ENCODE measurements around the gene NDUFAF8.
"Not testable (repeated sequence)": the region's sequence is repeated elsewhere in the genome, so short reads cannot be mapped to it uniquely, and the experiment has no call there.

NDUFAF8 gene

DNA sequence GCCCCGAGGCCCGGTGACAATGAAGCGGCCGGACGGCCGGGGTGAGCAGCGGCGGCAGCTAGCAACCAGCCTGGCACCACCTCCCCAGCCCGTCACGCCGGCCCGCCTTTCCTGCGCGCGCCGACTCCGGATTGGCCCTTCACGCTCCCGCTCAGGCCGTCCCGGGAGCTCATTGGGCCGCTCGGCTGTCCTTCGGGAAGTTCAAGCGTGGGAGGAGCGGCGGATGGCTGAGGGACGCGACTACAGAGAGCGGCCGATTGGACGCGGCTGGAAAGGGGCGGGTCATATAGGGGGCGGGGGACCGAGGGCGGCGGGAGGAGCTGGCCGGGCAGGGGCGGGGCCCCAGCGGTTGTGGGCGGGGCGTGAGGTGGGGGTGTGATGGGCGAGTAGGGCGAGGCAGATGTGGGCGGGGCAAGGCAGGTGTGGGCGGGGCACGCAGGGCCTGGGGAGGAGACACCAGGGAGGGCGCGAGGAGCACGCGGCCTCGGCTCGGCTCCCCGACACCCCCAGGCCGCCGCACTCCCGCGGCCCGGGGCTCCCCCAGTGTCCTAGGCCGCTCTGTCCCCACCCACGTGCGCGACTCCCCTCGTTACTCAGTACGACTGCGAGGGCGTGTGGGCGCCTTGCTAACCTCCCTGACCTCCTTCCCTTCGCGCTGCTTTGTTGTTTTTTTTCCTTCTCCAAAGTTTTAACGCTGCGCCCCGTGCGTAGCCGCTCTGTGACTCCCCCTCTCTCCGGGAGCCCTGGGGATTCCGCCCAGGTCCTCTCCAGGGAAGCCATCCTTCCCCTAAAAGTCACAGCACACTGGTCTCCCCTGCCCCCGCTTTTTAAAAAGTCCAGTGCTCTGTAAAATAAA, 16.0 kb upstream of the NDUFAF8 start, which contains the start of gene CEP131:
CEP131 (minus strand) TSS at position 60 of the 856 bp plus-strand sequence. CDS start 2,909 bp downstream, outside the sequence.
- peak; percentile 95 for DNase-seq (ENCODE audit: low read depth, low spot score)

DNA sequence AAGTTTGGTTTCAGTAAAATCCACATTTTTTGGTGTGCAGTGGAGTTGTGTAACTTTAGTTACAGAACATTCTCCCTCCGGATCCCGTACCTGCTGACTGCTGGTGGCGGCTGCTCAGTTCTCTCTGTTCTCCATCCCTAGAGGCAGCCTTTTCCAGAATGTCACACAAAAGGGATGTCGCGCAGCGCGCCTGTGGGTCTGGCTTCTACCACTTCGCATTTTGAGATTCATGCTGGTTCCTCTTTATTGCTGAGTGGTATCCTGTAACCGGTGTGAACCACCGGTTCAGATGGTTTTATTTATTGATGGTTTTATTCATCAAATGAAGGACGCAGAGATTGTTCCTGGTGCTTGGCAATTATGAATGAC, 15.4 kb upstream of the NDUFAF8 start:
- no peak for DNase-seq (ENCODE audit: low read depth, low spot score)

DNA sequence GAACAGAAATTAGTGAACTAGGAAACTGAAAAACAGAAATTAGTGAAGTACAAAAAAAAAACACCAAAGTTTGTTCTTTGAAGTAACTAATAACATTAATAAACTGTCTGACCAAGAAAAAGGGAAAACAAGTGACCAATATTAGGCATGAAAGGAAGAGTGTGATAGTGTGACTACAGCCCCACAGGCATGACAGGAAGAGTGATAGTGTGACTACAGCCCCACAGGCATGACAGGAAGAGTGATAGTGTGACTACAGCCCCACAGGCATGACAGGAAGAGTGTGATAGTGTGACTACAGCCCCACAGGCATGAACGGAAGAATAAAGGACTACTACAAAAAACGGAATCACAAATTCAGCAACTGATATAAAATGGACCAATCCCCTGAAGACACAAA, 11.5 kb upstream of the NDUFAF8 start:
- not testable (repeated sequence) for DNase-seq (ENCODE audit: low read depth, low spot score)

DNA sequence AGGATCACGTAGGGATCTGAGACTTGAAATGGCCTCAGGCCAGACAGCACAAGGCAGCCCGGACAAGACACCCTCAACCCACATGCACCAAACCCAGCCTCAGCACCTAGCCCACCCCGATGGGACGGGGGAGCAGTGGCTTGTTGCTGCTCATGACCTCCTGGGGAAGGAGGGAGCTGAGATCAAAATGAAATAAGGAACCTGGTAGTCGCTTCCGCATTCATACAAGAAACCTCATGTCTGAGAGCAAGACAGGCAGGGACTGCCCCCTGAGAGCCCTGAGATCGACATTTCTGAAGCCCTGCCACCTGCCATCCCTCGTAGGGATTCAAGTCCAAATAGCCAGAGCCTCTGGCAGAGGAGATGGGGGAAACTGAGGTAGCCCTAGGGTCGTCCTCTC, 10.7 kb upstream of the NDUFAF8 start:
- no peak for DNase-seq (ENCODE audit: low read depth, low spot score)

DNA sequence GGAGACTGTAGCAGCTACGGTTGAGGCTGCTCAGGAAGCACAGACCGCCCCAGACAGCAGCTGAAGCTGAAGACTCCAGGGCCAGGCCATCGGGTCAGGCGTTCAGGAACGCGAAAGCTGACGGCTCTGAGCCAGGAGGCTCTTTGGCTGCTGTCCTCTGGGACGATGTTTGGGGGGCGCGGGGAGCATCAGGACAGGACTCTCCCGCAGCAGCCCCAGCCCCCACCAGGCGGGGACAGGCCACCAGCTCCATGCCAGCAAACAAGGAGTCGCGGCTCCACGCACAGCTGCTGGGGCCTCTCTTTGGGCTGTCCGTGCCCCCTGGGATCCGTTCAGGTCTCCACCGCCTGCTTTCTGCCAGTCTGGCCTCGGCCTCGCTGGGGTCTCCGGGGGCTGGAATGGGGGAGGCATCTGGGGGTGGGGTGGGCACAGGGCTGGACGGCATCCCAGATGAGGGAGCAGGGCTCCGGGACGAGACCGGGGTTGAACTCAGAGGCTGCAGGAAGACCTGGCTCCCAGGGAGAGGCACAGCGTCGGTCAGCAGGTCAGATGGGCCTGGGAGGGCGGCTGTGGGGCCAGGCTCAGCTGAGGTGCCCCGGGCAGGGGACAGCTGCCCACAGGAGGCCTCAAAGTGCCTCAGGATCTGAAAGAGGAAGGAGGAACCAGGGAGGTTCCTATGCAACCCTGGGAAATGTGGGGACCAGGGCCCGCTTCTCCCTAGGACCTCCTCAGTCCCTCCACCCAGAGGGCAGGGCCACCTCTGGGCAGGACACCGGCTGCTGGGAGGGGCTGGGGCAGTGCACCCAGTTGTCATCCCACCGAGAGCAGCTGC, 10.1 kb upstream of the NDUFAF8 start:
- DNase-seq (ENCODE audit: low read depth, low spot score): no peak

DNA sequence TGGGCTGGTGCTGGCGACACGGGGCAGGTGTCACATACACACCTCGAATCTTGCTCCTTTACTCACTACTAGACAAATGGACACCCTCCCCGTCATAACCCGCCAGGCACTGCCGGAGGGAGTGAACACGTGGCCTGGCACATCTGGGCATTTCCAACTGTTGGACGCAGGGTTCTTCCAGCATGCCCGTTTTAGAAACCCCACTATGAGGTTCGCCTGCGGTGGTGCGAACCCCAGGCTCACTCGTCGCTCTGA, 9.5 kb upstream of the NDUFAF8 start:
- DNase-seq (ENCODE audit: low read depth, low spot score): no peak

DNA sequence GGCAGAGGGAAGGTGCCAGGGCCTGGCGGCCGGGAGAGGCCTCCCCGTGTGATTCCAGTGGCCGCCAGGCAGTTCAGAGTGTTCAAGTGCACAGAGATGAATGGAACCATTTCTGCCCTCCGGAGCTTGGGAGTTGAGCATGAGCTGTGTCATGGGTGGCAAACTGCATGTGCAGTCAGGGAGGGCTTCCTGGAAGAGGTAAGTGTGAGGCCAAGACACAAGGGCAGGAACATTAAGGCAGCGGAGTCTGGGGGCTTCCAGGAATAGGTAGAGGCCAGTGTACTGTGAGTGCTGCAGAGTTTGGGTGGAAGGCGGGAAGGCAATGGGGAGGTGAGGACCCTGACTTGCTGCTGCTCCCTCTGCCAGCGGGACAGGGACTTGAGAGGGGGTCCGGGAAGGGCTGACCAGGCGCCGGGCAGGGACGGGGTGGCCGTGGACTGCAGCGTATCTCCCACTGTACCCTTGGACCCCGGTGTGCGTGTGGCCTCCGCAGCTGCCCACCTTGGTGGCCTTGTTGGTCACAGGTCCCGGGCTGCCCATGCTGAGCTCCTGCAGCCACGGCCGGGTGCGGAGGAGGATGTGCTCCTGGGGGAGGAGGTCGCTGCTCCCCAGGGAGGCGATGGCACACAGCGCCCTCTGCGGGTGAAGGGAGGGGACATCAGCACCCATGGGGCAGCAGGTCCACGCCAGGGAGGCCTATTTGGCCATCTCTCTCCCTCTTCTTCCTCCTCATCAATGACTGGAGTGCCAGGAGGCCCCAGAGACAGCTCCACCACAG, 8.9 kb upstream of the NDUFAF8 start:
- DNase-seq (ENCODE audit: low read depth, low spot score): no peak

DNA sequence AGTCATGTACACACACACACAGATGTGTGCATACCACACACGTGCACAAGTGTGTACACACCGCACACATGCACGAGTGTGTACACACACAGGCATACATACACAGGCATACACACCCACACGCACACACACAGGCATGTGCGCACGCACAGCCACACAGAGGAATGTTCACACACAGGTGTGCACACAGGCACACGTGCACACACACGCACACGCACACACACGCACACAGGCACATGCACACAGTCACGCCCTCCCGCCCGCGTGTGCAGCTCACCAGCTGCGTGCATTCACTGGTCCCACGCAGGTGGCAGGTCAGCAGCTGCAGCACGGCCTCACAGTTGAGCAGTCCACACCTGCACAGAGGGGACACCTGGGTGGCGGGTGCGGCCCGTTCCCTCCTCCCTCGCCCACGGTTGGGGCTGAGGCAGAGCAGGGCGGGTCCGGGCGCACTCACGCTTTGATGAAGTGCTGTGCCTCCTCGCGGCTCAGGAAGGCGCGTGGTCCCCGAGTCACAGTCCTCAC, 7.9 kb upstream of the NDUFAF8 start:
- DNase-seq (ENCODE audit: low read depth, low spot score): no peak

DNA sequence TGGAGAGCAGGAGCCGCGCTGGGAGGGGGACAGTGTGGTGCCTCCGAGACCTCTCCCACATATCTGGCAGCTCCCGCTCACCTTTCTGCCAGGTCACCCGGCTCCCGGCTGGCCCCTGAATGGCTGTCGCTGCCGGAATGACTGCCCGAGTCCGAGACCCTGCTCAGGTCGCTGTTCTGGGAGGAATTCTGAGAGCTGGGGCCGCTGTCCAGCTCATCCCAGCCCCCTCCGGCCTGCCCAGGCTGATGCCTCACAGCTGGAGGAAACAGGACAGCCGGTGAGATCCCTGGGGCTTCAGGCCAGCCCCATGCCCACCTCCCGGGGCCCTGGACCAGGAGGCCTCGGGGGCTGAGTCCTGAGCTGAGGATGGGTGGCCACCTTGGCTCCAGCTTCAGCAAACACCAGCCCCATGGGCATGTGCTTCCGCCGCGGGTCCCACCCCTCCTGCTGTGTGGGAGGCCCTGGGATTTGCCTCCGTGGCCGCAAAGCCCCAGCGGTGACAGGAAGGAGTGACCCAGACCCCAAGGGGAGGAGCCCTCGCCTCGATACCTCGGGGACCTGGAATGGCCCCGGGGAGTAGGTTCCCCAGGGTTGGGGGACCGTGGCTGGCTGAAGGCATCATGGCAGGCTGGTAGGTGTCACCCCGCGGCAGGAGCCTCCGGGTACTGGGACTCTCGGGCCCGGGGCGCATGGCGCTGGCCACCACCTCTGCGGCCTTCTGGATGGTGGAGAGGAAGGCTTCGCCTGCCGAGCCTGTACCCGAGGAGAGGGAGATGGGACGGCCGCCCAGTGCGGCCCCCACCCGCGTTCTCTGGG, 7.1 kb upstream of the NDUFAF8 start:
- DNase-seq (ENCODE audit: low read depth, low spot score): no peak

DNA sequence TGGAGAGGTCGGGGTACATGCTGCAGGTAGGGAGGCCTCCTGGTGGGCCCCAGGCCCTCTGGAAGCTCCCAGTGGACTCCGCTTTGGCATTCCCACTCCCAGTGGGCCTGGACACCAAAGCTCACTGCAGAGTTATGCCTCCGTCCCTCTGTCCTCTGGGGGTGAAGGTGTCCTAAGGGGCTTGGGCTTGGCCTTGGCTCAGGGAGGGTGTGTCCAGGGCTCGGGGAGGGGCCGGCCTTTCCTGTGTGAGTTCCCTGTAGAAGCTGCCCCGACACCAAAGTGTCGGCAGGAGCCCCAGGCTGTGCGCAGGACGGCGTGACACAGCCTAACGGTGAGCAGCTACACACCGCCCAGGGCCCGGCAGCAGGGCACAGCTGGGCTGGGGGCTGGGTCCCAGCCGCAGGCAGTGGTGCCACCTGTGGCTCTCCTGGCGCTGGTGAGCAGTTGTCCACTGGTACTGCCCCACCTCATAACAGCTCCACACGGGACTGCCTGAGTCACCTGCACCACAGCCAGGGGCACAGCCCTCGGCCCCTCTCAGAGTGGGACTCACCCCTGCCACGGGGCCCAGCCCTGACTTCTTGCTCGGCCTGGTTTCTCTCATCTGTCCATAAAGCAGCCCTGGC, 6.4 kb upstream of the NDUFAF8 start:
- DNase-seq (ENCODE audit: low read depth, low spot score): no peak

DNA sequence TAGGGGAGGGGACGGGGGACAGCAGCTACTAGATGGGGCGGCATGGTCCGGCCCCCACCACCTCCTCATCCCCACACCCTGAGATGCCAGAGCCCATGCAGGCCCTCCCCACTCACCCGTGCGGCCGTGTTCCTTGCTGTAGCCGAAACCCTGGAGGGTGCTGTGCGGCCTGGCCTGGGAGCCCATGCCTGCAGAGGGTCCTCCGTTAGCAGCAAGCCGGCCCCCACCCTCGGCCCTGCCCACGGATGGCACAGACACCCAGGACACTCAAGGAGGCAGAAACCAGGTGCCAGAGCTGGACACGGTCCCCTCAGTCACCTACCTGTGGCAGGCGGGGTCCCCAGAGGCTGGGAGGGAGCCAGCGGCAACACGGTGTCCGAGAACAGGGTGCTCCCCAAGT, 5.8 kb upstream of the NDUFAF8 start:
- no peak for DNase-seq (ENCODE audit: low read depth, low spot score)

DNA sequence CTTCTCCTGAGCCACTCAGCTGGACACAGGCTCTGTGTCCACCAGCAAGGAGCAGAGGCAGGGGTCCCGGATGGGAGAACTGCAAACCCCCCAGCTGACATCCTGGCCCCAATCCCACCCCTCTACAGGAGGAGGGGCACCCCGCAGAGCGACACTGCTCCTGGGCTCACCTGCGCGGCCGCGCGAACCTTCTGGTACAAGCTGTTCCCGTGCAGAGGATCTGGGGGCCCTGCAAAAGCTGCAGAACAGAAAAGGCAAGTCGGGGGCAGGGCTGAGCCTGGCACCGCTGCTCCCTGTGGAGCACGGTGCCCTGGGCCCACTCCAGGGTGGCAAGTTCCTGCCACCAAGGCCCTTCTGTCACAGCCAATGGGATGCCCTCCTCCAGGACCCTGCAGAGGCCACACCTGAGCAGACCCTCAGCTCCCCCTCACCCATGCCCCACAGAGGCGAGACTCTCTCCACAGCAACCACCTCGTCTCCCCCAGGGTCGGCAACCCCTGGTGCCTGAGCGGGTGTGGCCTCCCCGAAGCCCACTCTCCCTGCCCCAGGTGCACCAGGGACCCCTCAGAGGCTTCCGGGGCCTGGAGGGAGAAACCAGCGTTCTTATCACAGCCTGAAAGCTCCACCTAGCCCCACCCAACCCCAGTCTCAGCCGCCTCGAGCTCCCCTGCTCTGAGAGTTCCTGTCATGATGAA, 5.2 kb upstream of the NDUFAF8 start:
- DNase-seq (ENCODE audit: low read depth, low spot score): no peak

DNA sequence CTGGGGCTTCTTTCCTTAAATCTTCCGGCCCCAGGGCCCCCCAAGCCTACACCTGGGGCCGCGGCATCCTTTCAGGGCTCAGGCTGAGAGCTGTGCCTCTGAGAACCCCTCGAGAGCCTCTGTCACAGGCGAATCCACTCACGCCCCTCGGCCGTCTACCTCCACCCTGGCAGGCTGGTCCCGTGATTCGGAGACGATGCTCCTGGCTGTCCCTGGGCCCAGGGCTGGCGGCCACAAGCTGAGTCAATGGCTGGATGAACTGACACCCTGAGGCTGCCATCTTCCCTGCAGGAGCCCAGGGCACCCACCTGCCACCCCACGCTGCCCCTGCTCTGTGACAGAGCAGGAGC, 4.6 kb upstream of the NDUFAF8 start:
- no peak for DNase-seq (ENCODE audit: low read depth, low spot score)

DNA sequence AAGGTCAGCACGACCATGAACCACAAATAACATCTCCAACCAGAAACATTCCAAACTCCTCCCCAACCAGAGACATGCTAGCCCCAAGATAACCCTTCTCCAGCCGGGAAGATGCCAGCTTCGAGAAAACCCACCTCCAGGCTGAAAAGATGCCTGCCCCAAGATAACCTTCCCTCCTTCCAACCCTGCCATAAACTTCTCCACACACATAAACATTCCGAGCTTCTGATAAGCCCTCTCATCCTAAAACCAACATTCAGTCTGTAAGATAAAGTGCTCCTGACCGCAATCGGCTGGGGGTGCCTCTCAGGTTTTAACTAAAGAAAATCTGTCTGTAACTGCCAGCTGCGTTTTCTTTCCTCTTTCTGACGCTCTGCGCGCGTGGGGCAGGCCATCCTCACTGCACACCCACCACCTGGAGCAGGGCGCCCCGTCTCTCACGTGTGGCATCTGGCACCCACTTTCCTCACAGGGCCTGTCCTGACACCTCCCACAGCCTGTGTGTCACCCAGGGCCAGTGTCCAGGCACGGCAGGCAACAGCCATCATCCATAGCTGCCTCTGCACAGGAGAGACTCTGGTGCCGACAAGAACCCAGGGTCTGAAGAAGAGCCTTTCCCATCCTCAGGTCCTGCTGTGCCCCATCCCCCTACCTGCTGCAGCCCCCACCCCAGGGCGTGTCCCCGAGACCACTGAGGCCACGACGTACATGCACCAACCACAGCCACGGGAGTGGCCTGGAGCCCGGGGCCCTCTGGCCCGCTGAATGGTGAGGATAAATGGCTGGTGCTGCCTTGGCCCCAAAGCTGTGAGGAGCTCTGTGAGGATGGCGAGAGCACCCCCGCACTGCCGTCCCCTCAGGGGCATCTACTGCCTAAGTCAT, 3.9 kb upstream of the NDUFAF8 start:
- no peak for DNase-seq (ENCODE audit: low read depth, low spot score)

DNA sequence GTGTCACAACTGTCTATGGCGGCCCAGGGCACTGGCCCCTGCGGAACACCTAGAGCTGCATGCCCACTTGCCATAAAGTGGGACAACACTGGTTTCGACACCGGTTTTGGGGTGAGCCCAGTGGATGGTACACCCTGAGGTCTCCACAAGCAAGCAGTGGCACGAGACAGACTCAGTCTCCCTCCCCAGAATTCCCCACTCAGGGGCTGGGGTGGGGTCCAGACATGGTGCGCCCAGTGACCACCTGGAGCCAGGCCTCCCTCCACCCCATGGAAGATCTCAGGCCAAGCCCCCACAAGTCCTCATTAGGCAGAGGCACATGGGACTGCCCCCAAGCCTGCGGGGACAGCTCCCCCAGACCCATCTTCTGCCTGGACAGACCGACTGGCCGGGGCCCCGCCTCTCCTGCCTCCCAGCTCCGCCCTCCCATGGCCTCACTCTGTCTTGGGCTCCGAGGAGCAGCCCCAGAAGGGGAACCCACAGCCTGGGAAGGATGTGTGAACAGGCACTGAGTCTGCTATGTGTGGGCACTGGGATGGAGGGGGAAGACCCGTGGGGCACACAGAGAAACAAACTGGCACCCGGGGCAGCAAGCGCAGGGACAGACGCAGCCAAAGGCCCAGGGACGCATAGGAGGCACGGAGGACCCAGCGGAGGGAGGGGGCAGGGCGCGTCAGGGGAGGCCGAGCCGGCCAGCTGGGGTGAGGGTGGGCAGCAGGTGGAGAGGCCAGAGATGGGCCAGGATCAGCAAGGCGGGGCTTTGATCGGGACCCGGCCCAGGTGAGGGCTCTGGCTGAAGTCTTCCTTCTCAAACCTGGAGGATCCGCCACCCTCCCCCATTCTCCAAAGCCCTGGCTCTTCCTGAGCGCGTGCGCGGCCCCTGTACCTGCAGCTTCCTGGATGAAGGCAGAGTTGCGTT, 3.0 kb upstream of the NDUFAF8 start:
- DNase-seq (ENCODE audit: low read depth, low spot score): no peak

DNA sequence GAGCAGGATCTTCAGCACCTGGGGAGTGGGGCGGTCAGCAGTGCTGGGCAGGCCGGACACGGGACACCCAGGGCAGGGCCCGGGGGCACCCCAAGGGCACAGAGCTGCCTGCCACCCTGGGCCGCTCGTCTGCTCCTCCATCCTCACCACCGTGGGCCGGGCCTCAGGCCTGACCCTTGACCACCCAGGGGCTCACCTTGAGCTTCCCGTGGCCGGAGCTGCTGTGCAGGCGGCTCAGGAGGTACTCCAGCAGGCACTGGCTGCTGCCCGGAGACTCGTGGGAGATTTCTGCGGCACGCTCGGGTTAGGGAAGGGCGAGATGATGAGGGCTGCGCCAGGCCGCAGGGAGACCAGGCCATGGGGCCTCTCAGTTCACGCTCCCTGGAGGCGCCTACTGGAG, 2.3 kb upstream of the NDUFAF8 start:
- no peak for DNase-seq (ENCODE audit: low read depth, low spot score)

DNA sequence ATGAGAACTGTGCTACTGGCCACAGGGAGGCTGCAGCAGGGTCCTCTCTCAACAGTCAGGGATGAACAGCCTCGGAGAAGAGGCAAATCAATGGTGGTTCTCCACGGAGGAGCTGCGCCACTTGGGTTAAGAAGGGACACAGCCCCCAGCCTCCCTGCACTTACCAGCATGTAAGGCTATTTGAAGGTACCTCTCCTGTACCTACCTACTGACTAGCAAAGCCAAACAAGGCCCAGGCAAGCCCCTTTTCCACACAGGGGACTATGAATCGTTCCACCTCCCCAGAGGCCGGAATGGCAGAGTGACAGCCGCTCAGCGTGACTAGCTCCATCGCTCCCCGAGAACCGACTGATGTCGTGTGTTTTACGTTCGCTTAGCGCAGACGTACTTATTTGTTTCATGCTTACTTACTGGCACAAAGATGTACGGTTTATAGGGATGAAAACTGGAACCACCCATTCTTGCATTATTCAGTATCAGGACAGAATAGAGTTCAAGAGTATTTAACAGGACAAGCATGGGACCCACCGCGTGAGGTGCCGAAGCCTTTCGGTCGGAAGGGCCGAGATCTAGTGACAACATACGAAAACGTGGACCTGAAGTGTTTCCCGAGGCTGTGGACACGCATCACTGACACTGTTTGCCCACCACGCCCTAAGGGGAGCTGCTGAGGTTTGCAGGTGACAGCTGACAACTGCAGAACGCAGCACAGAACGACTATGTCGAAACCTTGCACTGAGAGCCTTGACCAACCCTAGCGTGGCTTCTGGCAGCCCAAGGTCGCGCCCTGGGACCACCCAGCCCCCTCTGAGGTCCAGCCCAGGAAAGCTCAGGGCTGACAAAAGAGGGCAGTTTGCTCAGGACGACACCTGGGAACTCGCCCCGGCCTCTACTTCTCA, 1.3 kb upstream of the NDUFAF8 start:
- DNase-seq (ENCODE audit: low read depth, low spot score): no peak
